Measurements from ENCODE around the gene ATXN1. TPM values are rescaled to one million over a fixed set of nuclear protein-coding genes. Genes with fewer than 3 reads are reported as not detected.

Gene ATXN1
- total and polyA plus RNA-seq, 2 of the 13 experiments (the other 11 are each of a cell fraction or from before 2014, with no cell fraction given), result 20.7 to 39.5 TPM

DNA sequence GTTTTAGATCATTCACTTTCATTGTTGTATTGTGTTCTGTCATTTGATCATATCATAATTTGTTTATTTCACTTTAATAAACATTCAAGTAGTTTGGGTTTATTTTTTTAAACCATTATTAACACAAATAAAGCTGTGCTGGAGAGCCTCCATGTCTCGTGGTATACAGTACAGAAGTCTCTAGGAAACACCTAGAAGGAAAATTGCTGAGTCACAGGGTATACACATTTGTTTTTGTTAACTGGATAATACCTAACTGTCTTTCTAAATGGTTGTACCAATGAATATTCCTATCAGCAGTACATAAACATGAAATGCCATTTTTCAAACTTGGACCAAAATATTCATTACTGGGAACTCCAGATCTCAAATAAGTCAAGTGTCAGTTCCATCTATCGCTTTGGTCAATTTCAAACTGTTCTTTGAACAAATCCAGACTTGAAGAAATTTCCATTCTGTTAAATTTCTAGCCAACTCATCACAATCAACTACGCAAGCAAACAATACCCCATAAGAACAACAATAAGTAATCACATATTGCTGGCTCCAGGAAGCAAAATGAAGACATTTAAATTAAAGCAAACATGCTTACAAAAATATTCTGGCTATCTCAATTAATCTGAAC, 138.1 kb downstream of the ATXN1 start (continued):
- TF ChIP-seq, protein P1, sequence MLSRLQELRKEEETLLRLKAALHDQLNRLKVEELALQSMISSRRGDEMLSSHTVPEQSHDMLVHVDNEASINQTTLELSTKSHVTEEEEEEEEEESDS (CRISPR knock-in tag; IDR thresholded peaks at IDR 0.05; ENCODE audit: borderline replicate concordance), result no peak
- 0 out of 2 replicates have a peak, but pooled peaks have one; percentile 26 for TF ChIP-seq ZNF503 (CRISPR knock-in tag; IDR thresholded peaks at IDR 0.05)
- TF ChIP-seq ZNF317 (CRISPR knock-in tag; IDR thresholded peaks at IDR 0.05), result no peak
- TF ChIP-seq ELK4 (CRISPR knock-in tag; IDR thresholded peaks at IDR 0.05; ENCODE audit: borderline replicate concordance), result no peak
- no peak for TF ChIP-seq THAP11 (CRISPR knock-in tag; IDR thresholded peaks at IDR 0.05)
- TF ChIP-seq ZNF652 (CRISPR knock-in tag; IDR thresholded peaks at IDR 0.05; ENCODE audit: borderline replicate concordance, low read depth), result no peak
- TF ChIP-seq ZFAT (CRISPR knock-in tag; conservative IDR thresholded peaks at IDR 0.05), result no peak
- no peak for TF ChIP-seq ZNF530 (CRISPR knock-in tag; IDR thresholded peaks at IDR 0.05; ENCODE audit: low read depth)
- no peak for TF ChIP-seq ZNF839 (CRISPR knock-in tag; IDR thresholded peaks at IDR 0.05; ENCODE audit: borderline replicate concordance)
- no peak for TF ChIP-seq ZNF232 (CRISPR knock-in tag; IDR thresholded peaks at IDR 0.05; ENCODE audit: borderline replicate concordance)
- no peak for TF ChIP-seq KDM6A (CRISPR knock-in tag; IDR thresholded peaks at IDR 0.05; ENCODE audit: low read depth)
- no peak for TF ChIP-seq ZBTB2 (CRISPR knock-in tag; IDR thresholded peaks at IDR 0.05; ENCODE audit: low read depth)
- TF ChIP-seq TAF1 (CRISPR knock-in tag; IDR thresholded peaks at IDR 0.05), result no peak
- peak; percentile 96 for TF ChIP-seq NFE2L2 (IDR thresholded peaks at IDR 0.05; ENCODE audit: low read length)
- TF ChIP-seq, protein P2, sequence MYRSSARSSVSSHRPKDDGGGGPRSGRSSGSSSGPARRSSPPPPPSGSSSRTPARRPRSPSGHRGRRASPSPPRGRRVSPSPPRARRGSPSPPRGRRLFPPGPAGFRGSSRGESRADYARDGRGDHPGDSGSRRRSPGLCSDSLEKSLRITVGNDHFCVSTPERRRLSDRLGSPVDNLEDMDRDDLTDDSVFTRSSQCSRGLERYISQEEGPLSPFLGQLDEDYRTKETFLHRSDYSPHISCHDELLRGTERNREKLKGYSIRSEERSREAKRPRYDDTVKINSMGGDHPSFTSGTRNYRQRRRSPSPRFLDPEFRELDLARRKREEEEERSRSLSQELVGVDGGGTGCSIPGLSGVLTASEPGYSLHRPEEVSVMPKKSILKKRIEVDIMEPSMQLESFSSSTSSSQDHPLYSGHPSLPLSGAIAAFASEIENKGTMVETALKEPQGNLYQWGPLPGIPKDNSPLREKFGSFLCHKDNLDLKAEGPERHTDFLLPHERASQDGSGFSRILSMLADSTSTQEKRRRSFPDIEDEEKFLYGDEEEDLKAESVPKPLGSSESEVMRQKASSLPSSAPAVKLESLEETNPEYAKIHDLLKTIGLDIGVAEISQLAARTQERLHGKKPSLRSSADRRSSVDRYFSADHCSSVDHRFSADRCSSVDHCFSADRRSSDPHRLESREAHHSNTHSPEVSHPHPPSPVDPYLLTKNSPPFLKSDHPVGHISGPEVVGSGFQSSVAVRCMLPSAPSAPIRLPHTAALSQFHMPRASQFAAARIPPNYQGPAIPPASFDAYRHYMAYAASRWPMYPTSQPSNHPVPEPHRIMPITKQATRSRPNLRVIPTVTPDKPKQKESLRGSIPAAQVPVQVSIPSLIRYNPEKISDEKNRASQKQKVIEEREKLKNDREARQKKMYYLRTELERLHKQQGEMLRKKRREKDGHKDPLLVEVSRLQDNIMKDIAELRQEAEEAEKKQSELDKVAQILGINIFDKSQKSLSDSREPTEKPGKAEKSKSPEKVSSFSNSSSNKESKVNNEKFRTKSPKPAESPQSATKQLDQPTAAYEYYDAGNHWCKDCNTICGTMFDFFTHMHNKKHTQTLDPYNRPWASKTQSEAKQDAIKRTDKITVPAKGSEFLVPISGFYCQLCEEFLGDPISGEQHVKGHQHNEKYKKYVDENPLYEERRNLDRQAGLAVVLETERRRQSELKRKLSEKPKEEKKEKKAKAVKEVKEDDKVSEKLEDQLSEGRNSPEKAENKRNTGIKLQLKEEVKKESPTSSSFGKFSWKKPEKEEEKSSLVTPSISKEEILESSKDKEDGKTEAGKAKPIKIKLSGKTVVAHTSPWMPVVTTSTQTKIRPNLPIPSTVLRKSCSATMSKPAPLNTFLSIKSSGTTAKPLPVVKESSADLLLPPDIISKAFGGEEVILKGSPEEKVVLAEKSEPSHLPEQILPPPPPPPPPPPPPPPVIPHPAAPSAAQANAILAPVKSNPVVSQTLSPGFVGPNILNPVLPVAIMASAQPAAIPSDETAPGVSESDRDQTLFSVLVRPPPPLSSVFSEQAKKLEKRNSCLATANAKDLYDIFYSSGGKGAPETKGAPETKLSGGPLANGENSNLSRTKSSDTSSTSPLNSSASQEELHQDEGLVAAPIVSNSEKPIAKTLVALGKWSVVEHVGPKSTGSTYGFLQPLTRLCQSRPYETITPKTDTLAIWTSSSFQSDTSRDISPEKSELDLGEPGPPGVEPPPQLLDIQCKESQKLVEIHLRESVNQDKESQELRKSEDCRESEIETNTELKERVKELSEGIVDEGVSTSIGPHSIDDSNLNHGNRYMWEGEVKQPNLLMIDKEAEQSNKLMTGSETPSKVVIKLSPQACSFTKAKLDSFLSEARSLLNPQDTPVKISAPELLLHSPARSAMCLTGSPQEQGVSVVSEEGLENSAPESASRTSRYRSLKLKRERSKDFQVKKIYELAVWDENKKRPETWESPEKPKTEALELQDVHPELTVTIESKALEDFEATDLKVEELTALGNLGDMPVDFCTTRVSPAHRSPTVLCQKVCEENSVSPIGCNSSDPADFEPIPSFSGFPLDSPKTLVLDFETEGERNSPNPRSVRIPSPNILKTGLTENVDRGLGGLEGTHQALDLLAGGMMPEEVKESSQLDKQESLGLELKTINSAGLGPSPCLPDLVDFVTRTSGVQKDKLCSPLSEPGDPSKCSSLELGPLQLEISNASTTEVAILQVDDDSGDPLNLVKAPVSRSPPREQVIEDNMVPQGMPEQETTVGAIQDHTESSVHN (CRISPR knock-in tag; IDR thresholded peaks at IDR 0.05), result no peak
- no peak for TF ChIP-seq HOXD1 (CRISPR knock-in tag; IDR thresholded peaks at IDR 0.05)
- TF ChIP-seq NFE2 (CRISPR knock-in tag; IDR thresholded peaks at IDR 0.05), result peak; percentile 58; the same call in 1 of the 2 replicates
